ENCODE data around the gene MEGF9. TPM values are rescaled to one million over a fixed set of nuclear protein-coding genes. Genes with fewer than 3 reads are reported as not detected.

The MEGF9 gene
- total and polyA plus RNA-seq, 7 donors = 2.5 to 21.0 (median 11.8) TPM

DNA sequence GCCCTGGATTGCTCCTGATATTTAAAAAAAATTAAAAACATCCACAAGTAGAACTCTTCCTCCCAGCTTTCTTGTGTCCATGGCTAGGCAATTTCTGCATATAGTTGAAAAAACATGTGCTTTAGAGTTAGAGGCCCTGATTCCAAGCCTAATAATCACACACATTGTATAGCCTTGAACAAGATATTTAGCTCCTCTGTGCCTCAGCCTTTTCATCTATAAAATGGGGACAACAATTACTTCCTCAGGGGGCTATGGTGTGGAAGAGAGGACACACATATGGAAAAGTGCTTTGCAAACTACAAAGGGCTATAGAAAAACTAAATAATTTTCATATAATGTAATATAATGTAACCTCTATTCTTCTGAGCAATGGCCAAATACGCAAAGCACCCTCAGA, 111.3 kb downstream of the MEGF9 start:
- intact Hi-C loops (cut with DNase I) = no loop called here
- H3K36me3 ChIP-seq = peaks cover 0 to 31% (median 3%) of the 10 kb centered on the region in 4 donors
- H3K9me3 ChIP-seq = no peaks in the 10 kb centered on the region
- 96 to 98% methylated on average over 1 of the region's 1 CpG for WGBS, 2 donors
- no peaks in the 10 kb centered on the region for H3K4me1 ChIP-seq
- no peak overlapping the region for H3K4me3 ChIP-seq
- no peak overlapping the region for H3K27ac ChIP-seq
- TF ChIP-seq, protein P1, sequence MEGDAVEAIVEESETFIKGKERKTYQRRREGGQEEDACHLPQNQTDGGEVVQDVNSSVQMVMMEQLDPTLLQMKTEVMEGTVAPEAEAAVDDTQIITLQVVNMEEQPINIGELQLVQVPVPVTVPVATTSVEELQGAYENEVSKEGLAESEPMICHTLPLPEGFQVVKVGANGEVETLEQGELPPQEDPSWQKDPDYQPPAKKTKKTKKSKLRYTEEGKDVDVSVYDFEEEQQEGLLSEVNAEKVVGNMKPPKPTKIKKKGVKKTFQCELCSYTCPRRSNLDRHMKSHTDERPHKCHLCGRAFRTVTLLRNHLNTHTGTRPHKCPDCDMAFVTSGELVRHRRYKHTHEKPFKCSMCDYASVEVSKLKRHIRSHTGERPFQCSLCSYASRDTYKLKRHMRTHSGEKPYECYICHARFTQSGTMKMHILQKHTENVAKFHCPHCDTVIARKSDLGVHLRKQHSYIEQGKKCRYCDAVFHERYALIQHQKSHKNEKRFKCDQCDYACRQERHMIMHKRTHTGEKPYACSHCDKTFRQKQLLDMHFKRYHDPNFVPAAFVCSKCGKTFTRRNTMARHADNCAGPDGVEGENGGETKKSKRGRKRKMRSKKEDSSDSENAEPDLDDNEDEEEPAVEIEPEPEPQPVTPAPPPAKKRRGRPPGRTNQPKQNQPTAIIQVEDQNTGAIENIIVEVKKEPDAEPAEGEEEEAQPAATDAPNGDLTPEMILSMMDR (IDR thresholded peaks at IDR 0.05) = no peak
- TF ChIP-seq EP300 (IDR thresholded peaks at IDR 0.05) (no peak), POLR2AphosphoS5 (IDR thresholded peaks at IDR 0.05) (no peak), POLR2A (IDR thresholded peaks at IDR 0.05) (no peak)
- no peaks in the 10 kb centered on the region for H3K27me3 ChIP-seq
- DNase-seq = no peak

DNA sequence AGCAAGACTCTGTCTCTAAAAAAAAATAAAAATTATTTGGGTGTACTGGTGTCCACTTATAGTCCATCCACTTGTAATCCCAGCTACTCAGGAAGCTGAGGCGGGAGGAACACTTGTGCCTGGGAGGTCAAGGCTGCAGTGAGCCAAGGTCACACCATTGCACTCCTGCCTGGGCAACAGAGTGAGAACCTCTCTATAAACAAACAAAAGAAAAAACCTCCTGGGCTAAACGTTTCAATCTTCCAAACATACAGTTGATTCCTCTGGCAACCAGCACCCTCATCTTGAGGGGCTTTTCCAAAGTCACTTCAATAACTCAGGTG, 120.4 kb downstream of the MEGF9 start:
- TF ChIP-seq POLR2AphosphoS5 (IDR thresholded peaks at IDR 0.05) (no peak), POLR2A (IDR thresholded peaks at IDR 0.05) (no peak), EP300 (IDR thresholded peaks at IDR 0.05) (no peak)
- TF ChIP-seq, protein P1 (IDR thresholded peaks at IDR 0.05) = no peak
- H3K4me3 ChIP-seq = no peak overlapping the region
- no peak overlapping the region for H3K27ac ChIP-seq
- DNase-seq = no peak
- WGBS, 2 donors = 45 to 65% methylated on average over 2 of the region's 2 CpGs
- no peaks in the 10 kb centered on the region for H3K9me3 ChIP-seq
- no peaks in the 10 kb centered on the region for H3K4me1 ChIP-seq
- H3K27me3 ChIP-seq = no peaks in the 10 kb centered on the region
- H3K36me3 ChIP-seq = no peaks in the 10 kb centered on the region
- intact Hi-C loops (cut with DNase I) = no loop called here

DNA sequence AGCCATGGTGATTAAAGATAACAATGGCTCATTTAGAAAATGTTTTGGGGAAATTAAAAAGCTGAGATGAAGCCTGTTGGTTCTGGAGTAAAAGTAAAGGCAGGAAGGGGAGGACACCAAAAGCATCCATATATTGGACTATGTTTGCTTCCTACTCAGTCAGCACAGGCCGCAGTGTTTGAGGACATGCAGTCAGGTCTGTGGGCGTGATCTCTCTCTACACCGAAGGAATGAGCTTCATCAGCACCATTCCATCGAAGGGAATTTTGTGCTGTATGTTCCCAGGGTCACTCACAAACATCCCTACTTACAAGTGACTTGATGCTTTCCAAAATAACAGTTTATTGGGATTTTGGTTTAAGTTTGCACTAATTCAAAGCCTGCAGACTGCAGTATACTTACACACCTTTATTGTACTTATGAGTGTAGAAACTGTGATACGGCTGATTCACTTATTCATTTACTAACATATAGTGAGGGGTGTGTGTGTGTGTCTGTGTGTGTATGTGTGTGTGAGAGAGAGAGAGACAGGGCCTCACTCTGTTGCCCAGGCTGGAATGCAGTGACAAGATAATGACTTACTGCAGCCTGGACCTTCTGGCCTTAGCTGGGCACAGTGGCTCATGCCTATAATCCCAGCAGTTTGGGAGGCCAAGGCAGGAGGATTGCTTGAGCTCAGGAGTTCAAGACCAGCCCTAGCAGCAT, 120.9 kb downstream of the MEGF9 start:
- no peak overlapping the region for H3K27ac ChIP-seq
- DNase-seq = no peak
- H3K4me1 ChIP-seq = no peaks in the 10 kb centered on the region
- H3K4me3 ChIP-seq = no peak overlapping the region
- intact Hi-C loops (cut with DNase I) = no loop called here
- WGBS, 2 donors = 83 to 91% methylated on average over 5 of the region's 5 CpGs
- H3K36me3 ChIP-seq = no peaks in the 10 kb centered on the region
- H3K9me3 ChIP-seq = no peaks in the 10 kb centered on the region
- TF ChIP-seq, protein P1 (IDR thresholded peaks at IDR 0.05) = no peak
- TF ChIP-seq POLR2AphosphoS5 (IDR thresholded peaks at IDR 0.05) (no peak), POLR2A (IDR thresholded peaks at IDR 0.05) (no peak), EP300 (IDR thresholded peaks at IDR 0.05) (no peak)
- H3K27me3 ChIP-seq = no peaks in the 10 kb centered on the region

DNA sequence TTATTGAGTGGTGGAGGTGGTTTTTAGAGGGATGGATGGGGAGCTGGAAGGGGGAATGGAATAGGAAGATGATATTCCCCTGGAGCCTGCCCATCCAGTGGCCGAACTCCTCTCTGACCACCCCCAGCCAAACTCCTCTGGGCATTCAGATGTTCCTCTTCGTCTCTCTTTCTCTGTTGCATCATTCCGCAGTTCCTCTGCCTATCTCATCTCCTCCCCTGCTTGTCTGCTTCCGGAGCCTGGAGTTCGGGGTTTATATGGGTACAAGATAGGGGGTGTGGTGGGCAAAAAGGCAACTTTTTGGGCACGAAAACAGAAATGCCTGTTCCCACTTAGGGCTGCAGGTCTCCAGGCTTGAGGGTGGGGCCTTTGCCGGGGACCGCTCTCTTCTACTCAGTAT, 122.1 kb downstream of the MEGF9 start:
- TF ChIP-seq EP300 (IDR thresholded peaks at IDR 0.05) (no peak), POLR2AphosphoS5 (IDR thresholded peaks at IDR 0.05) (no peak), POLR2A (IDR thresholded peaks at IDR 0.05) (no peak)
- TF ChIP-seq, protein P1 (IDR thresholded peaks at IDR 0.05) = no peak
- Histone ChIP-seq H3K9me3 (no peaks in the 10 kb centered on the region), H3K4me3 (no peak overlapping the region), H3K27ac (no peak overlapping the region), H3K4me1 (no peaks in the 10 kb centered on the region), H3K36me3 (no peaks in the 10 kb centered on the region), H3K27me3 (no peaks in the 10 kb centered on the region)
- no peak for DNase-seq
- WGBS, 2 donors = 93 to 96% methylated on average over 8 of the region's 8 CpGs
- intact Hi-C loops (cut with DNase I) = no loop called here

DNA sequence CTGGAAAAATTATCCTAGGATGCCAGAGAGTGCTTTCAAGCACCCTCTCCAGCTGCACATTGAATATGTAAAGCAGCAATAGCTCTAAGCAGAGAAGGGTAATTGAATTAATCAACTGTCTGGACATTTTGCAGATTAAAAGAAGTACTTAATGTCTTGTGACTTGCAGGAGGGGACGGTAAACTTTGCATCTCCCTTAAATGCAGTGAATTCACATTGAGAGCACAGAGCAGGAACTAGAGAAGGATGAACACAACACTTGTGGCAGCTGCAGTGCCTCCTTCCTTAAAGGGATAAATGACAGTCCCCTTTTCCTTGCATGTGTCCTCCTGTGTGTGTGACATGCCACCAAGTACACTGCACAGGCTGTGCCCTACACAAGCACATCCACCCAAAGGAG, 126.9 kb downstream of the MEGF9 start:
- intact Hi-C loops (cut with DNase I) = no loop called here
- H3K4me1 ChIP-seq = no peaks in the 10 kb centered on the region
- WGBS, 2 donors = 65 to 81% methylated on average over 1 of the region's 1 CpG
- no peaks in the 10 kb centered on the region for H3K9me3 ChIP-seq
- H3K36me3 ChIP-seq = no peaks in the 10 kb centered on the region
- TF ChIP-seq EP300 (IDR thresholded peaks at IDR 0.05) (no peak), POLR2A (IDR thresholded peaks at IDR 0.05) (no peak), POLR2AphosphoS5 (IDR thresholded peaks at IDR 0.05) (no peak)
- TF ChIP-seq, protein P1 (IDR thresholded peaks at IDR 0.05) = no peak
- no peaks in the 10 kb centered on the region for H3K27me3 ChIP-seq
- no peak overlapping the region for H3K4me3 ChIP-seq
- no peak overlapping the region for H3K27ac ChIP-seq
- DNase-seq = no peak

All from sigmoid colon (tissue), 7 donors.